HUES48 (cell line): ENCODE data around the gene RPUSD1.
"Not testable (repeated sequence)": the region's sequence is repeated elsewhere in the genome, so short reads cannot be mapped to it uniquely, and the experiment has no call there.

Experiments used
- H3K27ac ChIP-seq: one replicate; pipeline ENCODE4 v1.7.0; 2013; ENCODE audit warnings: low read depth, low read length, inconsistent platforms
- H3K27me3 ChIP-seq: 2 replicates; pipeline ENCODE4 v1.6.1; 2013; ENCODE audit warnings: mild to moderate bottlenecking, low read length; ENCODE audit not compliant: control insufficient read depth, insufficient read depth
- H3K36me3 ChIP-seq: 2 replicates; pipeline ENCODE4 v1.6.1; 2013; ENCODE audit warnings: low read length; ENCODE audit not compliant: control insufficient read depth, insufficient read depth
- H3K4me1 ChIP-seq: 2 replicates; pipeline ENCODE4 v1.6.1; 2013; ENCODE audit warnings: mild to moderate bottlenecking, low read length; ENCODE audit not compliant: control insufficient read depth, insufficient read depth
- H3K4me3 ChIP-seq: 2 replicates; pipeline ENCODE4 v1.5.1; 2013; ENCODE audit warnings: mild to moderate bottlenecking, low read depth, low read length
- H3K9ac ChIP-seq: 2 replicates; pipeline ENCODE4 v1.6.1; 2013; ENCODE audit warnings: mild to moderate bottlenecking, low read depth, low read length, moderate library complexity
- H3K9me3 ChIP-seq: 2 replicates; pipeline ENCODE4 v1.6.1; 2013; ENCODE audit warnings: low read length; ENCODE audit not compliant: control insufficient read depth, insufficient read depth

The RPUSD1 gene

GRCh38 chr16:787978-788398 lies at the start of gene RPUSD1:
TSS of gene RPUSD1 (minus strand) at chr16:788381. CDS start at chr16:787737, 644 bp downstream.
- H3K27me3 ChIP-seq = no peaks in the 10 kb centered on the region
- H3K9ac ChIP-seq = peak within 1 kb of the TSS; percentile 70
- peaks cover 48% of the 10 kb centered on the region for H3K36me3 ChIP-seq
- peak within 1 kb of the TSS; percentile 78 for H3K27ac ChIP-seq
- peak within 1 kb of the TSS; percentile 98 for H3K4me3 ChIP-seq
- H3K4me1 ChIP-seq = no peaks in the 10 kb centered on the region
- no peaks in the 10 kb centered on the region for H3K9me3 ChIP-seq

- not testable (repeated sequence) for H3K9me3 ChIP-seq, H3K9ac ChIP-seq, H3K27ac ChIP-seq, H3K27me3 ChIP-seq, H3K36me3 ChIP-seq, H3K4me1 ChIP-seq, H3K4me3 ChIP-seq
Measured at GRCh38 chr16:836822-837221, 48.6 kb upstream of the RPUSD1 start.

- H3K27me3 ChIP-seq = no peaks in the 10 kb centered on the region
- H3K4me1 ChIP-seq = no peaks in the 10 kb centered on the region
- peaks cover 9% of the 10 kb centered on the region; the same call in 1 of the 2 replicates for H3K9me3 ChIP-seq
- H3K27ac ChIP-seq = no peak overlapping the region
- no peak overlapping the region for H3K9ac ChIP-seq
- H3K4me3 ChIP-seq = no peak overlapping the region
- no peaks in the 10 kb centered on the region for H3K36me3 ChIP-seq
Measured at GRCh38 chr16:836221-836620, 48.0 kb upstream of the RPUSD1 start.

GRCh38 chr16:835373-835772 lies 47.2 kb upstream of the RPUSD1 start:
- Histone ChIP-seq H3K36me3 (no peaks in the 10 kb centered on the region), H3K27me3 (no peaks in the 10 kb centered on the region), H3K27ac (no peak overlapping the region), H3K9ac (no peak overlapping the region), H3K4me3 (no peak overlapping the region), H3K4me1 (no peaks in the 10 kb centered on the region), H3K9me3 (peaks cover 9% of the 10 kb centered on the region; the same call in 1 of the 2 replicates)

GRCh38 chr16:833411-833810 lies 45.2 kb upstream of the RPUSD1 start:
- Histone ChIP-seq H3K36me3 (no peaks in the 10 kb centered on the region), H3K4me3 (no peak overlapping the region), H3K9ac (no peak overlapping the region), H3K9me3 (peaks cover 9% of the 10 kb centered on the region; the same call in 1 of the 2 replicates), H3K27me3 (no peaks in the 10 kb centered on the region), H3K27ac (no peak overlapping the region), H3K4me1 (no peaks in the 10 kb centered on the region)

- no peaks in the 10 kb centered on the region for H3K4me1 ChIP-seq
- no peaks in the 10 kb centered on the region for H3K36me3 ChIP-seq
- no peak overlapping the region for H3K9ac ChIP-seq
- H3K4me3 ChIP-seq = no peak overlapping the region
- peaks cover 9% of the 10 kb centered on the region; the same call in 1 of the 2 replicates for H3K9me3 ChIP-seq
- no peak overlapping the region for H3K27ac ChIP-seq
- no peaks in the 10 kb centered on the region for H3K27me3 ChIP-seq
Measured at GRCh38 chr16:832652-833336, 44.6 kb upstream of the RPUSD1 start.

- no peaks in the 10 kb centered on the region for H3K36me3 ChIP-seq
- H3K4me1 ChIP-seq = no peaks in the 10 kb centered on the region
- H3K9me3 ChIP-seq = peaks cover 7% of the 10 kb centered on the region; the same call in 1 of the 2 replicates
- no peak overlapping the region for H3K27ac ChIP-seq
- H3K9ac ChIP-seq = no peak overlapping the region
- H3K4me3 ChIP-seq = no peak overlapping the region
- H3K27me3 ChIP-seq = no peaks in the 10 kb centered on the region
Measured at GRCh38 chr16:831571-832413, 43.6 kb upstream of the RPUSD1 start.

- Histone ChIP-seq H3K27ac (no peak overlapping the region), H3K4me3 (no peak overlapping the region), H3K36me3 (no peaks in the 10 kb centered on the region), H3K9me3 (0 out of 2 replicates have a peak, but pooled peaks cover under 1% of the 10 kb centered on the region), H3K9ac (no peak overlapping the region), H3K27me3 (no peaks in the 10 kb centered on the region), H3K4me1 (no peaks in the 10 kb centered on the region)
Measured at GRCh38 chr16:830871-831570, 42.8 kb upstream of the RPUSD1 start.

GRCh38 chr16:830107-830870 lies 42.1 kb upstream of the RPUSD1 start:
- H3K27me3 ChIP-seq = no peaks in the 10 kb centered on the region
- H3K4me3 ChIP-seq = no peak overlapping the region
- H3K9me3 ChIP-seq = no peaks in the 10 kb centered on the region
- H3K36me3 ChIP-seq = no peaks in the 10 kb centered on the region
- H3K9ac ChIP-seq = no peak overlapping the region
- no peaks in the 10 kb centered on the region for H3K4me1 ChIP-seq
- no peak overlapping the region for H3K27ac ChIP-seq

- Histone ChIP-seq H3K36me3 (no peaks in the 10 kb centered on the region), H3K4me1 (no peaks in the 10 kb centered on the region), H3K27ac (no peak overlapping the region), H3K9ac (no peak overlapping the region), H3K4me3 (no peak overlapping the region), H3K9me3 (no peaks in the 10 kb centered on the region), H3K27me3 (no peaks in the 10 kb centered on the region)
Measured at GRCh38 chr16:828891-829290, 40.7 kb upstream of the RPUSD1 start.
